Measurements from ENCODE around the gene SLC24A3.

The SLC24A3 gene

DNA sequence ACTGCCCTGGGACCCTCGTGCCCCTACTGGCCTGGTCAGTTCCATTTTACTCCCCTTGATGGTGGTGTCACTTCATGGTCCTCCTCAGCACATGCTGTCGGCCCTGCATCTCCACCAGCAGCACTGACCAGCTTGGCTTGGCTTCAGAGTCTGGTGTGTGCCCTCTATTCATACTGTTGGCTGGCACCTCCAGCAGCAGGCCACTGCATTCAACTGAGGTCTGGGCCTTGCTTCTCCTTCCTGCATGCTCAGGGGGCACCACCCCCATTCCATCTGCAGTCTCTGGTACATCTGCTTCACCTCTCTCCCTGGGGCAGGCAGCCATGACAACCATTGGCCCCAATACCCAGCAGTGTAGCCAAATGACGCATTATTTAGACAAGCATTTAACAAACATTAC, 155.9 kb downstream of the SLC24A3 start:
- no peak for DNase-seq (ENCODE audit: low read depth)
- no peak overlapping the region for H3K4me3 ChIP-seq (ENCODE audit: low read depth, low read length)
- TF ChIP-seq, protein P1, sequence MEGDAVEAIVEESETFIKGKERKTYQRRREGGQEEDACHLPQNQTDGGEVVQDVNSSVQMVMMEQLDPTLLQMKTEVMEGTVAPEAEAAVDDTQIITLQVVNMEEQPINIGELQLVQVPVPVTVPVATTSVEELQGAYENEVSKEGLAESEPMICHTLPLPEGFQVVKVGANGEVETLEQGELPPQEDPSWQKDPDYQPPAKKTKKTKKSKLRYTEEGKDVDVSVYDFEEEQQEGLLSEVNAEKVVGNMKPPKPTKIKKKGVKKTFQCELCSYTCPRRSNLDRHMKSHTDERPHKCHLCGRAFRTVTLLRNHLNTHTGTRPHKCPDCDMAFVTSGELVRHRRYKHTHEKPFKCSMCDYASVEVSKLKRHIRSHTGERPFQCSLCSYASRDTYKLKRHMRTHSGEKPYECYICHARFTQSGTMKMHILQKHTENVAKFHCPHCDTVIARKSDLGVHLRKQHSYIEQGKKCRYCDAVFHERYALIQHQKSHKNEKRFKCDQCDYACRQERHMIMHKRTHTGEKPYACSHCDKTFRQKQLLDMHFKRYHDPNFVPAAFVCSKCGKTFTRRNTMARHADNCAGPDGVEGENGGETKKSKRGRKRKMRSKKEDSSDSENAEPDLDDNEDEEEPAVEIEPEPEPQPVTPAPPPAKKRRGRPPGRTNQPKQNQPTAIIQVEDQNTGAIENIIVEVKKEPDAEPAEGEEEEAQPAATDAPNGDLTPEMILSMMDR (IDR thresholded peaks at IDR 0.05; ENCODE audit: low read depth, low read length, missing control alignments): no peak
- in situ Hi-C loops (cut with HindIII; ENCODE audit: low sequenced_read_pairs): no loop called here

DNA sequence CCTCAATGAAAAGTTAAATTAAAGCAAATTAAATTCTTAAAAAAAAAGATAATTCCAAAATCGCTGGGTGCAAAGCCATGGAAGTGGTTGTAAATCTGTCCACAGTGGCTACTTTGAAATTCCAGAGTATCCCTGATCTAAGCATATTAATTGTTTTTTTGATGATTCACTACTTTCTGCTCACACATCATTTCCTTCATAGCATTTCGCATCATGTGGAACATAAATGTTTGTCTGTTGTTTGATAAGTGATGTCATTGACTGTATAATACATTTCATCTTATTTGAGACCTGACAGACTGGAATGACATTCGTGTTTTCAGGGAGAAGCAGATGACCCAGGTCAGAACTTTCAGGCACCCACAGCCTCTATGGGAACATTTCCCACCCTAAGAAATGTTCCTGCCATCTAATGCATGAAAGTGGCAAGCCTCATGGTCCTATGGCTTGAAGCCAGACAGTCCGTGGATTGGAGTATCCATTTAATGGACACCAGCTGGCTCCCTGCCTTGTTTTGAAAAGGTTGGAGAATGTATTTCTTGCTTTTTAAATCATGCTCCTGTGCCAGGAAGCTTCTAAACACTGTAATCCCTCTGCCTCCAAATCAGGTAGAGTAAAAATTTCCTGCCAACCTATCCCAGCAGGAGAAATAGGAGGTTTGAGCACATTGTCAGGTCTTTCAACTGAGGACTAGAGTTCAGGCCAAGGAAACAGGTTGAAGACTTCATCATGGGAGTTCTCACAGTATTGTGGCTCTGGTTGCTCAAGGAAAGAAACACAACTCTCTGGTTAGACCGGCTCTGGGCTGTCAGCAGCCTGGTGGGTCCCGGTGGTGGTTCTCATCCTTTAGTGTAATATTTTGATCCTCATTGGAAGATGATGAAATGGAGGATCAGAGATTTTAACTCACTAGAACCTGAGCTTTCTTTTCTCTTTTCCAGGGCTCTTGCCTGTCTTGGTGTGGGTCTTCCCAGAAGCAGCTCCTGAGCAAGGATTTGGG, 157.9 kb downstream of the SLC24A3 start:
- TF ChIP-seq, protein P1 (IDR thresholded peaks at IDR 0.05; ENCODE audit: low read depth, low read length, missing control alignments): no peak
- DNase-seq (ENCODE audit: low read depth): no peak
- in situ Hi-C loops (cut with HindIII; ENCODE audit: low sequenced_read_pairs): no loop called here
- H3K4me3 ChIP-seq (ENCODE audit: low read depth, low read length): no peak overlapping the region

DNA sequence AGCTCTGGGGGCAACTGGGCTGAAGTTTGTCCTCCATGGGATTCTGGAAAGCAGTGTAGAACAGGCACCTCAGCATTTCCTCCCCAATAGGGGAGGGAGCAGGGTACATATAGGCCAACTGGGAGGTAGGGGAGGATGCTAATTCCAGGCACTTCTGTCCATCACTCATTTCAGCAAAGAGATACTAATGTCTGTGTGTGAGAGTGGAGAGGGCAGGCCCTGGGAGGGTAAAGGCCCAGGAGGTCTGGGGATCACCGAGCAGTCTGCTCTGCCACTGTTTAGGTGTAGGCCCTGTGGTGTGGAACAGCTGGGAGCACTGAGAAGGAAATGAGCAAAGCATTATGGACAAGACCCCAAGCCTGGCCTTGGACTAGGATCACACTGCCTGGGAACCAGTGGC, 158.7 kb downstream of the SLC24A3 start:
- in situ Hi-C loops (cut with HindIII; ENCODE audit: low sequenced_read_pairs): no loop called here
- H3K4me3 ChIP-seq (ENCODE audit: low read depth, low read length): no peak overlapping the region
- TF ChIP-seq, protein P1 (IDR thresholded peaks at IDR 0.05; ENCODE audit: low read depth, low read length, missing control alignments): no peak
- no peak for DNase-seq (ENCODE audit: low read depth)

DNA sequence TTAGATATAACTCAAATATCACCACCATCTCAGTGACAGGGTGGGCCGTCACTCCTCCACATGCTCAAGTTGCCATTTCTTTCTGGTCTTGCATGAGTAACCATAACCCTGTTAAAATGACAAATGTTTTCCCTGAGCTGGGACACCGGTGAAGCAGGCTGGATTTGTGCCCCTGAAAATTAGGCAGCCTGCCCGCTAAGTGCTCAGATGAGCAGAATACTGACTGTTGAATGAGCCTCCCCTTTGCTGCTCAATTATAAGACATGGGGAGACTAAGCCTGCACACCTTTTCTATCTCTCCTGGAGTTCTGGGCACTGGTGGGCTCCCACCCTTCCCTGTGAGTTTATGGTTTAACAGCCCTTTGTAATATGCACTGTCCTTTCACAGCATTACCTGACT, 161.8 kb downstream of the SLC24A3 start:
- DNase-seq (ENCODE audit: low read depth): no peak
- in situ Hi-C loops (cut with HindIII; ENCODE audit: low sequenced_read_pairs): no loop called here
- TF ChIP-seq, protein P1 (IDR thresholded peaks at IDR 0.05; ENCODE audit: low read depth, low read length, missing control alignments): no peak
- H3K4me3 ChIP-seq (ENCODE audit: low read depth, low read length): no peak overlapping the region

DNA sequence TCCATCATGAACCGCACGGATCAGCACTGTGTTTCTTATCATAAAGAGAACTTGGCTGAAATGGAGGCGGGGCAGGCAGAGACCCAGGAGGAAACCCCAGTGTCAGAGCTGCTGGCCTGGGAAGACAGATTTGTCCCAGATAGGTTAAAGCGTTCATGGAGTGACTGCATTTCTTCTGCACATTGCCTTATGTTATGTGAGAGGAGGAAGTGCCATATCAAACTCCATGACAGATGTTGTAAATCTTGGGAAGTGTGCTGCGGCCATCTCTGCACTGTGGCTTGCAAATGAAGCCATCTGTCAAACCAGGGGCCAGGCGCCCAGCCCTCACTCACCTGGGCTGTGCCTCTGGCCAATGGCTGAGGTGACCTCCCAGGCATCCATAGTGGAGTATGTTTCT, 163.0 kb downstream of the SLC24A3 start:
- H3K4me3 ChIP-seq (ENCODE audit: low read depth, low read length): no peak overlapping the region
- no peak for DNase-seq (ENCODE audit: low read depth)
- TF ChIP-seq, protein P1 (IDR thresholded peaks at IDR 0.05; ENCODE audit: low read depth, low read length, missing control alignments): no peak
- in situ Hi-C loops (cut with HindIII; ENCODE audit: low sequenced_read_pairs): no loop called here

DNA sequence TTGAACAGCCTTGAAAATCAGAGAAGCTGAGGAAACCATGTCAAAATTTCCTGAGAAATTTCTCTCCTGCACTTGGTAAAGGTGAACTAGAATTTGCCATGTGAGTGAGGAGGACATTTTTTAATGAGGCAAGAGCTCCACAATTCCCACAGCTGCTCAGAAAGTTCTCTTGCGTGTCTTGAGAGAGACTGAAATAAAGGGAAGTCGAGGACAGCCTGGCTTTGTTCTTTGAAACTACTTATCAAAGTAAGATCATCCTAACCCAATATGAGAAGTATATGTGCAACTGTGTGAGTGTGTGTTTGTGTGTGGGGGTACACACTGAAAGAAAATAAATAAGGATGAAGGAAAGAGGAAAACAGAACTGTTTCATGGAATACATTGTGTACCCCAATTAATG, 163.4 kb downstream of the SLC24A3 start:
- TF ChIP-seq, protein P1 (IDR thresholded peaks at IDR 0.05; ENCODE audit: low read depth, low read length, missing control alignments): no peak
- in situ Hi-C loops (cut with HindIII; ENCODE audit: low sequenced_read_pairs): no loop called here

More for the DNA sequence above, 163.4 kb downstream of the SLC24A3 start:
- H3K4me3 ChIP-seq (ENCODE audit: low read depth, low read length): no peak overlapping the region
- DNase-seq (ENCODE audit: low read depth): no peak
